Mammary epithelial cell (primary cell): ENCODE results near the gene ZCCHC24.

Experiments
- EZH2 ChIP-seq: IDR thresholded peaks from 2 replicates; pipeline ENCODE4 v1.6.1; 2012; ENCODE audit warnings: low read length, inconsistent platforms, borderline replicate concordance
- TF ChIP-seq, protein P1 (sequence below), 2 donors: IDR thresholded peaks in 1 of 2; conservative IDR thresholded peaks in 1 of 2; 2 replicates each; pipeline ENCODE4 v1.5.1; 2011 to 2012; ENCODE audit warnings: inconsistent platforms in 2 of 2, low read length in 2 of 2, mild to moderate bottlenecking in 2 of 2, control low read depth in 1 of 2, low read depth in 1 of 2; ENCODE audit not compliant: insufficient read depth in 1 of 2; ENCODE audit errors: extremely low read depth in 1 of 2

DNA sequence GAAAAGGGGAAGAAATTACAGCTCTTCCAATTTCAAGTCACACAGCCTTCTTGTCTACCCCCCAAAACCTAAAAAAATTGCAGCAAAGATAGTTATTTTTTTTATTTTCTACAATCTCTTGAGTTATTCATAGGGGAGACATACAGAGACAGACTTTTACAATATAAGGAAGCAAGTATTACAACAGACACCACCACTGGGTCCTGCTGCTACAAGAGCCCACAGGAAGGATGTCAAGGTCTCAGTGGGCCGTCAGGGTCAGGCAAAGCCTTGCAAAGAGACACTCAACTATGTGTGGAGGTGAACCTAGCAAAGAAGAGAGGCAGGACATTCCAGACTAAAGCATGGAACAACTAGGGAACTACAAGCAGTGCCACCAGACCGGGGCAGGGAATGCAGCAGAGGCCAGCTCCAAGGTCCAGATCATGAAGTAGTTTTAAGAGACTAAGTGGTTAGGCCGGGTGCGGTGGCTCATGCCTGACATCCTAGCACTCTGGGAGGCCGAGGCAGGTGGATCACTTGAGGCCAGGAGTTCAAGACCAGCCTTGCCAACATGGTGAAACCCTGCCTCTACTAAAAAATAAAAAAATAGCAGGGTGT is 28.2 kb upstream of the ZCCHC24 start:
- TF ChIP-seq, protein P1, sequence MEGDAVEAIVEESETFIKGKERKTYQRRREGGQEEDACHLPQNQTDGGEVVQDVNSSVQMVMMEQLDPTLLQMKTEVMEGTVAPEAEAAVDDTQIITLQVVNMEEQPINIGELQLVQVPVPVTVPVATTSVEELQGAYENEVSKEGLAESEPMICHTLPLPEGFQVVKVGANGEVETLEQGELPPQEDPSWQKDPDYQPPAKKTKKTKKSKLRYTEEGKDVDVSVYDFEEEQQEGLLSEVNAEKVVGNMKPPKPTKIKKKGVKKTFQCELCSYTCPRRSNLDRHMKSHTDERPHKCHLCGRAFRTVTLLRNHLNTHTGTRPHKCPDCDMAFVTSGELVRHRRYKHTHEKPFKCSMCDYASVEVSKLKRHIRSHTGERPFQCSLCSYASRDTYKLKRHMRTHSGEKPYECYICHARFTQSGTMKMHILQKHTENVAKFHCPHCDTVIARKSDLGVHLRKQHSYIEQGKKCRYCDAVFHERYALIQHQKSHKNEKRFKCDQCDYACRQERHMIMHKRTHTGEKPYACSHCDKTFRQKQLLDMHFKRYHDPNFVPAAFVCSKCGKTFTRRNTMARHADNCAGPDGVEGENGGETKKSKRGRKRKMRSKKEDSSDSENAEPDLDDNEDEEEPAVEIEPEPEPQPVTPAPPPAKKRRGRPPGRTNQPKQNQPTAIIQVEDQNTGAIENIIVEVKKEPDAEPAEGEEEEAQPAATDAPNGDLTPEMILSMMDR (conservative IDR thresholded peaks at IDR 0.05 in 1 of 2, IDR thresholded peaks at IDR 0.05 in 1 of 2; ENCODE audit: extremely low read depth in 1 of 2, insufficient read depth in 1 of 2, low read depth in 1 of 2, low read length in 2 of 2): no peak
- TF ChIP-seq EZH2: no peak
